GM21529 (cell line): ENCODE data around the gene TPRX1.
"Not testable (repeated sequence)": the region's sequence is repeated elsewhere in the genome, so short reads cannot be mapped to it uniquely, and the experiment has no call there.

Experiments used
- ATAC-seq: cut with Tn5 transposase; IDR thresholded peaks from one replicate; pipeline ENCODE4 v1.9.1; 2021; ENCODE audit not compliant: unreplicated experiment

TPRX1 gene

DNA sequence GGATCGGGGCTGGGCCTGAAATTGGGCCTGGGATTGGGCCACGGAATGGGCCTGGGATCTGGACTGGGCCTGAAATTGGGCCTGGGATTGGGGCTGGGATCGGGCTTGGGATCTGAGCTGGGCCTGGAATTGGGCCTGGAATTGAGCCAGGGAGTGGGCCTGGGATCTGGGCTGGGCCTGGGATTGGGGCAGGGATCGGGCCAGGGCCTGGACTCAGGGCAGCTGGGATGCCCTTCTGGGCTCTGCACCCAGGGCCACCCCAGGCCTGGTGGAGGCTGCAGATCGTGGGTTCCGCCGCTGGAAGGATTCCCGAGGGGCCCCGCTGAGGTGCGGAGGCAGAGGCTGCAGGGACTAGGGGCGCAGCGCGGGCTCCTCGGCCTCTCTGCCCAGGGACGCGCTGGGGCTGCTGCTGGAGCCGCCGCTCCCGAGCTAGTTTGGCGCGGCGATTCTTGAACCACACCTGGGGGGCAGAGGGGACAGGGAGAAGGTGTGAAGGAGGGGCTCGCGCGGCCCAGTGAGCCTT is 1.8 kb downstream of the TPRX1 start:
- ATAC-seq: no peak

GRCh38 chr19:47801270-47801669 is 3.1 kb downstream of the TPRX1 start:
- no peak for ATAC-seq

DNA sequence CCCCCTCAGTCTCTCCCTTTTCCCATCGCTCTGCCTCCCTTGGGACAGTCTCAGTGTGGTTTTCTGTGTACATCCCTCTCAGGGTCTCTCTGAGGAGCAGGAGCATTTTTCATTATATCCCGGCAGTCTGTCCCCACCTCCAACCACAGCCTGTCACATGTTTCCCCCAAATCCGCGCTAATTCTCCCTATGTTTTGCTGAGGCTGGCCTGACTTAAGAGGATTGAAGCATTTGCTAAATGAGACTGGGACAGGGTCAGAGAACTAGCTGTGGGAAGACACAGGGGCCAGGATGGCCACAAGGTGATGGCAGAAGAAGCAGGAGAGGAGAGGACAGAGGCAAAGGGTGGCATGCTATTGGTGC is 5.5 kb downstream of the TPRX1 start:
- ATAC-seq: no peak

GRCh38 chr19:47797996-47798903 is 6.1 kb downstream of the TPRX1 start:
- ATAC-seq: no peak

DNA sequence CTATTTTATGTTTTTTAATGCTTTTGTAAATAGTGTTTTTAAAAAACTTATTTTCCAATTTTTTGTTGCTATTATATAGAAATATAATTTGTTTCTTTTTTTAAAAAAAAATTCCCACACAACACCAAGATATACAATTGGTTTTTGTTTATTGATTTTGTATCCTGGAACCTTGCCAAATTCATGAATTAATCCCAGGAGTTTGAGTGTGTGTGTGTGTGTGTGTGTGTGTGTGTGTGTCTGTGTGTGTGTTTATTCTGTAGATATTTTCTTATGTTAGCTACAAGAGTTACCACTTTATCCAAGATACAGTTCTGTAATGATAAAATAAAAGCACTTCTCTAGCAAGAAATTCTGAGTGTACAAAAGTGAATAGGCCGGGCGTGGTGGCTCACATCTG is 7.6 kb downstream of the TPRX1 start:
- ATAC-seq: no peak

GRCh38 chr19:47794526-47794925 is 9.8 kb downstream of the TPRX1 start:
- ATAC-seq: no peak

GRCh38 chr19:47792616-47793015 is 11.7 kb downstream of the TPRX1 start:
- no peak for ATAC-seq

GRCh38 chr19:47790398-47790814 is 13.9 kb downstream of the TPRX1 start:
- ATAC-seq: no peak

DNA sequence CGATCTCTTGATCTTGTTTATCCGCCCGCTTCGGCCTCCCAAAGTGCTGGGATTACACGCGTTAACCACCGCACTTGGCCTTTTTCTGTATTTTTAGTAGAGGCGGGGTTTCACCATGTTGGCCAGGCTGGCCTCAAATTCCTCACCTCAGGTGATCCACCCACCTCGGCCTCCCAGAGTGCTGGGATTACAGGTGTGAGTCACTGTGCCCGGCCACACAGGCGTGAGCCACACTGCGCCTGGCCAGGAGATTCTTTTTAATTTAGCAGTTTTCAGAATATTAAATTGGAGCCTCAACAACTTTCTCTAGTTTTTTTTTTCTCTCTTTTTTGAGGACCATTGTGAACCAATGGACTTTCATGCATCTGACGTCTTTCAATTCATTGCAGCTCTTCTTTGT is 14.5 kb downstream of the TPRX1 start:
- not testable (repeated sequence) for ATAC-seq

GRCh38 chr19:47787307-47787706 is 17.0 kb downstream of the TPRX1 start:
- ATAC-seq: not testable (repeated sequence)

- no peak for ATAC-seq
Measured at GRCh38 chr19:47786566-47786965, 17.8 kb downstream of the TPRX1 start.

DNA sequence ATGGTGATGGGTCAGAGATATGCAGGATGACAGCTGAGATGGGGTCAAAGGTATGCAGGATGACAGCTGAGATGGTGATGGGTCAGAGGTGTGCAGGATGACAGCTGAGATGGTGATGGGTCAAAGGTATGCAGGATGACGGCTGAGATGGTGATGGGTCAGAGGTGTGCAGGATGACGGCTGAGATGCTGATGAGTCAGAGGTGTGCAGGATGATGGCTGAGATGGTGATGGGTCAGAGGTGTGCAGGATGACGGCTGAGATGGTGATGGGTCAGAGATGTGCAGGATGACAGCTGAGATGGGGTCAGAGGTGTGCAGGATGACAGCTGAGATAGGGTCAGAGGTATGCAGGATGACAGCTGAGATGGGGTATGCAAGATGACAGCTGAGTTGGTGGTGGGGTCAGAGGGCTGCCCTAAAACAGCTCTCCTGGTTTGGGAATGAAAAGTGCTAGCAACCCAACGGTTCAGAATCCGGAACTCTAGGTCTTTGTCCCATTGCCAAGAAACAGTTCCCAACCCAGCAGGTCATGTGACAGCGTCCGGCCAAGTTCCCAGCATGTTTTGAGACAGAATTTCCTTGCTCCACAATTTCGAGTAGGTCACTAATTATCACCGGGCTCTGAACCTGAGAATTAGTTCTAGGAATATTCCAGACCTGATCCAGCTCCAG is 22.6 kb downstream of the TPRX1 start:
- ATAC-seq: no peak

DNA sequence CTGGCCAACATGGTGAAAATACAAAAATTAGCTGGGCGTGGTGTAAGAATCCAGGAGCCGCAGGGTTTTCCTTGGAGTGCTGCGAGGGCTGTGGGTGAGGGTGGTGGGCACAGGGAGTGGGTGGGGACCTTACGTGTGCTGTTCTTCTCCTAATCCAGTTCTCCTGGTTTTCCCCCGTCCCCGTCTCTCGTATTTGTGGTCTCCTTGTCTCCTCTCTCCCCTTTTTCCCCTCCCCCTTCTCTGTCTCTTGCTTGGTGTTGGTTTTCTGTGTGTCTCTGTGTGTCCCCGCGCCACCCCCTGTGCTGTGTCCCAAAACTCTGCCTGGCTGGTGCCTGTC is 24.2 kb downstream of the TPRX1 start:
- no peak for ATAC-seq

GRCh38 chr19:47779524-47780214 is 24.7 kb downstream of the TPRX1 start:
- ATAC-seq: no peak

DNA sequence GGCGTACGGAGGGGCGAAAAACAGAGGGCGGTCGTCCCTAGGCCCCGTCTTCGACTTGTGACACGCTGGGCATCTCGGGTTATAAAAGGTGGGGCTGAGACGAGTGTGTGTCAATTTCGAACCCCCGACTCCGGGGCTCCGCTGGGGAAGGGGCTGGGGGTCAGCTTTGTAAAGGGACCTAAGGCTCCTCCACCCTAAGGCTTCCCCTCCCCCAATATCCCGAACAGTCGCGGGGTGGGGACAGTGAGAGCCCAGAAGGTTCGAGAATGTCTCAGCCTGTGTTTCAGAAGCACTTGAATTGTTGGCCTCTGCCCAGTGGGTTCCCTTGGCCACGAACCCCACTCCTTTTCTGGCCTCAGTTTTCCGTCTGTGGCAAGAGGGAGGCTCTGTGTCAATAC is 25.4 kb downstream of the TPRX1 start:
- no peak for ATAC-seq

DNA sequence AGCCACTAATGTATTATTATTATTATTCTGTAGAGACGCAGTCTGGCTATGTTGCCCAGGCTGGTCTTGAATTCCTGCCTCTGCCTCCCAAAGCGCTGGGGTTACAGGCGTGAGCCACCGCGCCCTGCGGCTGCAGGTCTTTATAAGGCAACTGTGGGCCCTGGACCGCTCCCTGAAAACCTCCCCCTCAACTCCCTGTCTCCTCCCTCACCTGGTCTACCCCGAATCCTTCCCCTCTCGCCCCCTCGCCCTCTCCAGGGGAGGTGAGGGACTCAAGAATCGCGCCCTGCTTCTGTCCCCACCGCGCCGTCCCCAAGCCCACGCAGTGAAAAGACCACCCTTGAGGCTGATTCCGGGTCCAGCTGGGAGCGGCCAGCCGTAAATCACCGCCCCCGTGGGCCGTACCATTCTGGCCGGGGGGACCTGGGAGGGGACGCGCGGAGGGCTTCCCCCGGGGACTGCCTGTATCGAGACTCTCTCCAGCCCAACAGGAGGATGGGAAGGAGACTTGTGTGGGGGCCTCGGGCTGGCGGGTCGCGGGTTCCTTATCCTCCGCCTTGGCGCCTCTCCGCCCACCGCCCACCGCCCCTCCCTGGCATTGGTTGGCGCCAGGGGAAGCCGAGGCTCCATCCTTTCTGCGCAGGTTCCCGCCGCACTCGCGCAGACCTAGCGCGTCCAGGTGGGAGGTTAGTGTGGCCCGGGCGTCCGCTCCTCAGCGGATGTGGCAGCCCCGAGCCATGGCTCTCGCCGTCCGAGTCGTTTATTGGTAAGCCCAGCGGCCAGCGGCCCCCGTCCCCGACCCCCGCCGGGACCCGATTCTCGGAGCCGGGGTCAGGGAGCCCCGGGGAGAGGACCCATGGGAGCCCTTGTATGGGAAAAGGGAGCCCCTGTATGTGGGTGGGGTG is 26.1 kb downstream of the TPRX1 start, which contains the start of gene SELENOW:
SELENOW (plus strand) TSS at position 655 of the 905 bp plus-strand sequence; CDS start at position 738, 83 bp downstream.
- peak; percentile 82 for ATAC-seq

GRCh38 chr19:47777245-47778048 is 26.9 kb downstream of the TPRX1 start:
- not testable (repeated sequence) for ATAC-seq

GRCh38 chr19:47776568-47776967 is 27.8 kb downstream of the TPRX1 start:
- ATAC-seq: no peak

DNA sequence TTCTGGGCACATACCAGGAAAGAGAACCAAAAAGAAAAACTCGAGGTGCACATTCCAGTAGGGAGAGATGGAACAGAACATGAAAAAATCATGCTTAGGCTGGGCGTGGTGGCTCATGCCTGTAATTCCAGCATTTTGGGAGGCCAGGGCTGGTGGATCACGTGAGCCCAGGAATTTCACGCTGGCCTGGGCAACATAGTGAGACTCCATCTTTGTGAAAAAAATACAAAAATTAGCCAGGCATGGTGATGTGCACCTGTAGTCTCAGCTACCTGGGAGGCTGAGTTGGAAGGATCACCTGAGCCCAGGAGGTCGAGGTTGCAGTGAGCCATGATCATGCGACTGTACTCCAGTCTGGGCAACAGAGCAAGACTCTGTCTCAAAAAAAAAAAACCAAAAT is 33.1 kb downstream of the TPRX1 start:
- not testable (repeated sequence) for ATAC-seq

DNA sequence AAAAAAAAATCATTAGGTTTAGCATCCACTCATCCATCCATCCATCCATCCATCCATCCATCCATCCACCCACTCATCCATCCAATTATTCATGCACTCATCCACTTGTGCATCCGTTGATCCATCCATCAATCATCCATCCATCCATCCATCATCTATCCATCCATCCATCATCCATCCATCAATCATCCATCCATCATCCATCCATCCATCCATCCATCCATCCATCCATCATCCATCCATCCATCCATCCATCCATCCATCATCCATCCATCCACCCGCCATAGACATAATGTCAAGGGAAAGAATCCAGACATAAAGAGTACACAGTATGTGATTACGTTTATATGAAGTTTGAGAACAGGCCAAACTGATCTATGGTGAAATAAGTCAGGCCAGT is 34.8 kb downstream of the TPRX1 start:
- no peak for ATAC-seq
